ENCODE measurements around the gene CADPS.

The CADPS gene

DNA sequence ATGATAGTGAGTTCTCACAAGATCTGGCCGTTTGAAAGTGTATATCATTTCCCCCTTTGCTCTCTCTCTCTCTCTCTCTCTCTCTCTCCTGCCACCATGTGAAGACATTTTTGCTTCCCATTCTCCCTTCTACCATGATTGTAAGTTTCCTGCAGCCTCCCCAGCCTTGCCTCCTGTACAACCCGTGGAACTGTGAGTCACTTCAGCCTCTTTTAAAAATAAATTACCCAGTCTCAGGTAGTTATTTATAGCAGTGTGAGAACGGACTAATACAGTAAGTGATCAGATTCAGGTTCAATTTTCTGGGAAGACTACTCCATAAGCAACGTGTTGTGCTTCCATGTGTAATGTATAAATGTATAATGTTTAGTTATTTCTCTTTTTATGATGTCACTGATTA lies 29.2 kb downstream of the CADPS start:
- Histone ChIP-seq H3K36me3 (ENCODE audit: insufficient read depth, low read length) (no peaks in the 10 kb centered on the region), H3K79me2 (ENCODE audit: insufficient read depth, low read length) (no peaks in the 10 kb centered on the region), H3K27me3 (ENCODE audit: insufficient read depth, low read length) (no peaks in the 10 kb centered on the region), H4K20me1 (ENCODE audit: insufficient read depth, low read length) (no peaks in the 10 kb centered on the region), H3K4me2 (ENCODE audit: low read length) (no peak overlapping the region), H3K9me3 (ENCODE audit: low read length) (no peaks in the 10 kb centered on the region), H3K4me3 (ENCODE audit: low read depth, low read length, poor library complexity, severe bottlenecking) (no peak overlapping the region), H3F3A (ENCODE audit: insufficient read depth, low read length) (no peaks in the 10 kb centered on the region), H3K4me1 (ENCODE audit: insufficient read depth, low read length, severe bottlenecking) (peaks cover 11% of the 10 kb centered on the region), H3K27ac (ENCODE audit: low read depth, low read length, poor library complexity, severe bottlenecking) (no peak overlapping the region), H2AFZ (ENCODE audit: low read length) (no peak overlapping the region), H3K9me2 (ENCODE audit: low read depth, low read length) (no peaks in the 10 kb centered on the region), H3K9ac (ENCODE audit: low read length) (no peak overlapping the region)
- no peak for TF ChIP-seq EZH2 (IDR thresholded peaks at IDR 0.05; ENCODE audit: borderline replicate concordance, low read length)
- TF ChIP-seq, protein P1, sequence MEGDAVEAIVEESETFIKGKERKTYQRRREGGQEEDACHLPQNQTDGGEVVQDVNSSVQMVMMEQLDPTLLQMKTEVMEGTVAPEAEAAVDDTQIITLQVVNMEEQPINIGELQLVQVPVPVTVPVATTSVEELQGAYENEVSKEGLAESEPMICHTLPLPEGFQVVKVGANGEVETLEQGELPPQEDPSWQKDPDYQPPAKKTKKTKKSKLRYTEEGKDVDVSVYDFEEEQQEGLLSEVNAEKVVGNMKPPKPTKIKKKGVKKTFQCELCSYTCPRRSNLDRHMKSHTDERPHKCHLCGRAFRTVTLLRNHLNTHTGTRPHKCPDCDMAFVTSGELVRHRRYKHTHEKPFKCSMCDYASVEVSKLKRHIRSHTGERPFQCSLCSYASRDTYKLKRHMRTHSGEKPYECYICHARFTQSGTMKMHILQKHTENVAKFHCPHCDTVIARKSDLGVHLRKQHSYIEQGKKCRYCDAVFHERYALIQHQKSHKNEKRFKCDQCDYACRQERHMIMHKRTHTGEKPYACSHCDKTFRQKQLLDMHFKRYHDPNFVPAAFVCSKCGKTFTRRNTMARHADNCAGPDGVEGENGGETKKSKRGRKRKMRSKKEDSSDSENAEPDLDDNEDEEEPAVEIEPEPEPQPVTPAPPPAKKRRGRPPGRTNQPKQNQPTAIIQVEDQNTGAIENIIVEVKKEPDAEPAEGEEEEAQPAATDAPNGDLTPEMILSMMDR (IDR thresholded peaks at IDR 0.05; ENCODE audit: low read length): no peak

DNA sequence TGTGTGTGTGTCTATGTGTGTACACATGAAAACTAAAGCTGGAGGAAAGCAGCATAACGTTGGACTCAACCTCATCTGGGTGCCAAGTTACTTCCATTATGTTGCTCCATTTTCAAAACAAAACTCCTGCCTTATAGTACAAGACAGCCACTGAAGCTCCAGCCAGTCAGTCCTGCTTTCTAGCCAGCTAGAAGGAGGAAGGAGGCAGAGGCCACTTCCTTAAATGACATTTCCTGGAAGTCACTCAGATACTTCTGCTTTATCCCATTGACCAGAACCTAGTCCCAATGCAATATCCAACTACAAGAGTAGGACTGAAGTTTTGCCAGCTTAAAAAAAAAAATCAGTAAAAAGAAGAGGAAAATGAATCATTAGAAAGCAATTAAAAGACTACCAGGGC lies 31.7 kb downstream of the CADPS start:
- H3K4me1 ChIP-seq (ENCODE audit: insufficient read depth, low read length, severe bottlenecking): peaks cover 11% of the 10 kb centered on the region
- H3K4me2 ChIP-seq (ENCODE audit: low read length): no peak overlapping the region
- no peaks in the 10 kb centered on the region for H4K20me1 ChIP-seq (ENCODE audit: insufficient read depth, low read length)
- TF ChIP-seq EZH2 (IDR thresholded peaks at IDR 0.05; ENCODE audit: borderline replicate concordance, low read length): no peak
- no peak overlapping the region for H3K4me3 ChIP-seq (ENCODE audit: low read depth, low read length, poor library complexity, severe bottlenecking)
- no peak overlapping the region for H3K27ac ChIP-seq (ENCODE audit: low read depth, low read length, poor library complexity, severe bottlenecking)
- H3K9ac ChIP-seq (ENCODE audit: low read length): no peak overlapping the region
- no peaks in the 10 kb centered on the region for H3K79me2 ChIP-seq (ENCODE audit: insufficient read depth, low read length)
- no peaks in the 10 kb centered on the region for H3K36me3 ChIP-seq (ENCODE audit: insufficient read depth, low read length)
- no peaks in the 10 kb centered on the region for H3F3A ChIP-seq (ENCODE audit: insufficient read depth, low read length)
- no peak overlapping the region for H2AFZ ChIP-seq (ENCODE audit: low read length)
- no peaks in the 10 kb centered on the region for H3K9me2 ChIP-seq (ENCODE audit: low read depth, low read length)
- H3K9me3 ChIP-seq (ENCODE audit: low read length): no peaks in the 10 kb centered on the region
- no peaks in the 10 kb centered on the region for H3K27me3 ChIP-seq (ENCODE audit: insufficient read depth, low read length)

DNA sequence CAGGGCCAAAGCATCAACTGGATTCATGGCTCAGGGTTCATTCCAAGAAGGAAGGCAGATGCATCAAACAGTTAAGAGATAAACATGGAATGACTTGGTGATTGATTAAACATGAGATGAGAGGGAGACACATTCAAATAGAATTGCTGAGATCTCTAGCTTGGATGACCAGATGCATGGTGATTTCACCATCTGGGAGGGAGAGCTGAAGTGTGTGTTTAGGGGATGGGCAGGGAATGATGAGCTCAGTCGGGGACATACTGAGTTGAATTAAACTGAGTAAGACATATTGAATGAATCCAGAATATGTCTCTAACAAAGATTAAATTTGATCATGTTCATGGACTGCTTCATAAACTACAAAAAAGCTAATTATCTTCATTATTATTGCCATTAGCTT lies 35.5 kb downstream of the CADPS start:
- Histone ChIP-seq H3F3A (ENCODE audit: insufficient read depth, low read length) (no peaks in the 10 kb centered on the region), H4K20me1 (ENCODE audit: insufficient read depth, low read length) (no peaks in the 10 kb centered on the region), H3K4me2 (ENCODE audit: low read length) (no peak overlapping the region), H2AFZ (ENCODE audit: low read length) (no peak overlapping the region), H3K27ac (ENCODE audit: low read depth, low read length, poor library complexity, severe bottlenecking) (no peak overlapping the region), H3K36me3 (ENCODE audit: insufficient read depth, low read length) (no peaks in the 10 kb centered on the region), H3K27me3 (ENCODE audit: insufficient read depth, low read length) (no peaks in the 10 kb centered on the region), H3K4me1 (ENCODE audit: insufficient read depth, low read length, severe bottlenecking) (peaks cover 31% of the 10 kb centered on the region), H3K9ac (ENCODE audit: low read length) (no peak overlapping the region), H3K79me2 (ENCODE audit: insufficient read depth, low read length) (no peaks in the 10 kb centered on the region), H3K4me3 (ENCODE audit: low read depth, low read length, poor library complexity, severe bottlenecking) (no peak overlapping the region), H3K9me3 (ENCODE audit: low read length) (no peaks in the 10 kb centered on the region), H3K9me2 (ENCODE audit: low read depth, low read length) (no peaks in the 10 kb centered on the region)
- TF ChIP-seq EZH2 (IDR thresholded peaks at IDR 0.05; ENCODE audit: borderline replicate concordance, low read length): no peak

DNA sequence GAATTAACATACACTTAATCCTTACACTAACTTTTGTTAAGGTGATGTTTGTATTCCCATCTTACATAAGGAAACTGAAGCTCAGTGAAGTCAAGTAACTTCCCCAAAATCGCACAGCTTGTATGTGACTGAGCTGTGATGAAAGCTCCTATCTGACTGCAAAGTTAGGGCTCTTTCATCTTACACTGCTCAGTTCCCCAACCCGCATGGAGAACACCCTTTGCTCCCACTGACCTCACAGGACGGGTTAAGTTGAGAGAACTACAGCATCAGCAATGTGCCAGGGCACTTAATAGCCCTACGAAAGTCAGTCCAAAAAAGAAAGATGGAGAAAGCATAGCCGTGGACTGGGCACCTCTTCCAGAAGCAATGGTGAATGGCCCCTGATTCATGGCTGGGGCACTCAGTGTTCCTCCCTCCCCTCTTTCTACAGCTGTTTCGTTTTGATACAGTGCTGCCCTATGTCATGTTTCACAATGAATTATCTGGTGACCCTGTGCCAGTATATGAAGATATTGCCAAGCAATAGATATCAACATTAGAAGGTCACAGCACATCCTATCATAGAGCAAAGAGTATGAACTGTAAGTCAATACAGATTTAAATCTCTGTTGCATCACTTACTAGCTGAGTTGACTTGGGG lies 38.0 kb downstream of the CADPS start:
- peaks cover 50% of the 10 kb centered on the region for H3K4me1 ChIP-seq (ENCODE audit: insufficient read depth, low read length, severe bottlenecking)
- H3K4me3 ChIP-seq (ENCODE audit: low read depth, low read length, poor library complexity, severe bottlenecking): no peak overlapping the region
- H3K9me2 ChIP-seq (ENCODE audit: low read depth, low read length): no peaks in the 10 kb centered on the region
- H3K9me3 ChIP-seq (ENCODE audit: low read length): no peaks in the 10 kb centered on the region
- no peaks in the 10 kb centered on the region for H3K36me3 ChIP-seq (ENCODE audit: insufficient read depth, low read length)
- no peaks in the 10 kb centered on the region for H3F3A ChIP-seq (ENCODE audit: insufficient read depth, low read length)
- H3K9ac ChIP-seq (ENCODE audit: low read length): no peak overlapping the region
- no peaks in the 10 kb centered on the region for H3K27me3 ChIP-seq (ENCODE audit: insufficient read depth, low read length)
- no peaks in the 10 kb centered on the region for H3K79me2 ChIP-seq (ENCODE audit: insufficient read depth, low read length)
- no peak overlapping the region for H2AFZ ChIP-seq (ENCODE audit: low read length)
- H3K4me2 ChIP-seq (ENCODE audit: low read length): no peak overlapping the region
- TF ChIP-seq EZH2 (IDR thresholded peaks at IDR 0.05; ENCODE audit: borderline replicate concordance, low read length): no peak
- TF ChIP-seq, protein P1 (IDR thresholded peaks at IDR 0.05; ENCODE audit: low read length): no peak
- H3K27ac ChIP-seq (ENCODE audit: low read depth, low read length, poor library complexity, severe bottlenecking): no peak overlapping the region
- H4K20me1 ChIP-seq (ENCODE audit: insufficient read depth, low read length): no peaks in the 10 kb centered on the region

Measured in OCI-LY1 (cell line).